ENCODE measurements around the gene CHTF8.
"Not testable (repeated sequence)": the region's sequence is repeated elsewhere in the genome, so short reads cannot be mapped to it uniquely, and the experiment has no call there.

Gene CHTF8

GRCh38 chr16:69160192-69160591 lies 27.8 kb upstream of the CHTF8 start:
- Histone ChIP-seq H3K36me3 (peaks cover 86% of the 10 kb centered on the region), H3K27ac (no peak overlapping the region), H3K9me3 (ENCODE audit: severe bottlenecking) (no peaks in the 10 kb centered on the region), H3K27me3 (ENCODE audit: insufficient read depth, low read depth, severe bottlenecking) (no peaks in the 10 kb centered on the region), H3K4me3 (ENCODE audit: low read depth, low read length) (no peak overlapping the region)
- DNase-seq: no peak
- no peak for TF ChIP-seq CTCF (IDR thresholded peaks at IDR 0.05; ENCODE audit: low read depth, low read length)

DNA sequence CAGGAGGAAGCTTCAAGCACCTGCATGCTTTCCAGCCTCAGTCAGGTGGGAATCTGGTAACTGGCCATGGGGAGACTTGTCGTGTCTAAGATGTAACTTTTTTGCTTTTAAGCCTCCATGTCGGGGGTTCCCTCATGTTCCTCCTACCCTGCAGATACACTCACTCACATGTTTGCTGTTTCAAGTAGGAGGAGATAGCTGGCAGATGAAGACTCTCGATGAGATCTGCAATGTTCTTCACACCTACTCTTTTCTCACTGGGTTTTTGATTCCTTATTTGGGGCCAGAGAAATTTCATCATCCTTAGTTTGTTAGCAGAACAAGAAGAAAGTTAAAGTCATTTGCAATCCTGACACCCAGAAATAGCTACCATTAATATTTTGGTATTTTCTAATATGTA lies 24.8 kb upstream of the CHTF8 start:
- Histone ChIP-seq H3K9me3 (ENCODE audit: severe bottlenecking) (no peaks in the 10 kb centered on the region), H3K27ac (no peak overlapping the region), H3K36me3 (peaks cover 90% of the 10 kb centered on the region), H3K4me3 (ENCODE audit: low read depth, low read length) (no peak overlapping the region), H3K27me3 (ENCODE audit: insufficient read depth, low read depth, severe bottlenecking) (no peaks in the 10 kb centered on the region)
- no peak for DNase-seq
- no peak for TF ChIP-seq CTCF (IDR thresholded peaks at IDR 0.05; ENCODE audit: low read depth, low read length)

DNA sequence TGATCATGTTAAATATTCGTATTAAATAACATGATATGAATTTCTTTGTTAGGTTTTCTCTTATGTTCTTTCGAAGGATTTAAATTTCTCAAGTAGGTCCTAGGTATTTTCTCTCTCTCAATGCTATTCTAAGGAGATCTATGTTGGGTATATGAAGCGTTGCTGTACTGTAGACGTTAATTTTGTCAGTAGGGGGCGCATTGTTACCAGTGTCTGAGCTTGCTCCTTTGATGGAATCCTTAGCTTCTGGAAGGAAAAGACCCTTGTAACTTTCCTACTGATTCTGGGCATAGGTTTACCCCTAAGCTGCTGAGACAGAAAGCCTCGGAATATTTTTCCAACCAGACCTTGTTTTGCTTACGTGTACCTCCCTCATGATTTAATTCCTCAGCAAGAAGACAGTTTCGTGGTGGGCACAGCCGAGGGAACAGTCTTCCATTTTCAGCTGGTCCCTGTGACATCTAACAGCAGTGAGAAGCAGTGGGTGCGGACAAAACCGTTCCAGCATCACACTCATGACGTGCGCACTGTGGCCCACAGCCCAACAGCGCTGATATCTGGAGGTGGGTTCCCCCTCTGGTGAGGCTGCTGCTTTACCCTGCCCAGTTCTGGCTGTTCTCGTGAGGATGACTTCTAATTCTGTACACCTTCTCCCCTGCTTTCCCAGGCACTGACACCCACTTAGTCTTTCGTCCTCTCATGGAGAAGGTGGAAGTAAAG lies 17.9 kb upstream of the CHTF8 start:
- Histone ChIP-seq H3K27me3 (ENCODE audit: insufficient read depth, low read depth, severe bottlenecking) (no peaks in the 10 kb centered on the region), H3K4me3 (ENCODE audit: low read depth, low read length) (no peak overlapping the region), H3K36me3 (peaks cover 73% of the 10 kb centered on the region), H3K9me3 (ENCODE audit: severe bottlenecking) (no peaks in the 10 kb centered on the region), H3K27ac (no peak overlapping the region)
- peak; percentile 69 for TF ChIP-seq CTCF (IDR thresholded peaks at IDR 0.05; ENCODE audit: low read depth, low read length)
- DNase-seq: peak; percentile 60

GRCh38 chr16:69149621-69150020 lies 17.2 kb upstream of the CHTF8 start:
- peaks cover 72% of the 10 kb centered on the region for H3K36me3 ChIP-seq
- DNase-seq, H3K27ac ChIP-seq: not testable (repeated sequence)

GRCh38 chr16:69145658-69146057 lies 13.3 kb upstream of the CHTF8 start:
- H3K36me3 ChIP-seq: peaks cover 76% of the 10 kb centered on the region
- DNase-seq: peak; percentile 47
- no peak for TF ChIP-seq CTCF (IDR thresholded peaks at IDR 0.05; ENCODE audit: low read depth, low read length)
- no peaks in the 10 kb centered on the region for H3K27me3 ChIP-seq (ENCODE audit: insufficient read depth, low read depth, severe bottlenecking)
- H3K4me3 ChIP-seq (ENCODE audit: low read depth, low read length): no peak overlapping the region
- no peaks in the 10 kb centered on the region for H3K9me3 ChIP-seq (ENCODE audit: severe bottlenecking)
- H3K27ac ChIP-seq: no peak overlapping the region

More at GRCh38 chr16:69149621-69150020, 17.2 kb upstream of the CHTF8 start:
- not testable (repeated sequence) for H3K9me3 ChIP-seq (ENCODE audit: severe bottlenecking); H3K27me3 ChIP-seq (ENCODE audit: insufficient read depth, low read depth, severe bottlenecking); H3K4me3 ChIP-seq (ENCODE audit: low read depth, low read length)

DNA sequence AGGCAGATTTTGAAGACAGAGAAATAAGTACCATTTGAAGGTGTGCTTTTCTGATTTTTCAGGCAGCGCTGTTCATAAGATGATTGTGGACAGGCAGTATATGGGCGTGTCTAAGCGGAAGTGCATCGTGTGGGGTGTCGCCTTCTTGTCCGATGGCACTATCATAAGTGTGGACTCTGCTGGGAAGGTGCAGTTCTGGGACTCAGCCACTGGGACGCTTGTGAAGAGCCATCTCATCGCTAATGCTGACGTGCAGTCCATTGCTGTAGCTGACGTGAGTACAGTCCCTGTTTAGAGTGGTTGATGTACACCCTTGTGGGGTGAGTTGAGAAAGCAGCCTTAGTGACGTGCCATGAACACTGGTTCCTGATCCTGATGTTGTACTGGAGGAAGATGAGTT lies 10.7 kb upstream of the CHTF8 start:
- H3K27me3 ChIP-seq (ENCODE audit: insufficient read depth, low read depth, severe bottlenecking): no peaks in the 10 kb centered on the region
- H3K36me3 ChIP-seq: peaks cover 84% of the 10 kb centered on the region
- peak; percentile 46 for TF ChIP-seq CTCF (IDR thresholded peaks at IDR 0.05; ENCODE audit: low read depth, low read length)
- H3K4me3 ChIP-seq (ENCODE audit: low read depth, low read length): no peak overlapping the region
- no peak overlapping the region for H3K27ac ChIP-seq
- no peaks in the 10 kb centered on the region for H3K9me3 ChIP-seq (ENCODE audit: severe bottlenecking)
- peak; percentile 33 for DNase-seq
